Measurements from ENCODE around the gene GABRA4.

GABRA4 gene

GRCh38 chr4:46993075-46994006 is at the start of gene GABRA4:
TSS of gene GABRA4 (minus strand) at chr4:46993581. CDS start at chr4:46993424, 157 bp downstream.
- DNase-seq, result no peak

DNA sequence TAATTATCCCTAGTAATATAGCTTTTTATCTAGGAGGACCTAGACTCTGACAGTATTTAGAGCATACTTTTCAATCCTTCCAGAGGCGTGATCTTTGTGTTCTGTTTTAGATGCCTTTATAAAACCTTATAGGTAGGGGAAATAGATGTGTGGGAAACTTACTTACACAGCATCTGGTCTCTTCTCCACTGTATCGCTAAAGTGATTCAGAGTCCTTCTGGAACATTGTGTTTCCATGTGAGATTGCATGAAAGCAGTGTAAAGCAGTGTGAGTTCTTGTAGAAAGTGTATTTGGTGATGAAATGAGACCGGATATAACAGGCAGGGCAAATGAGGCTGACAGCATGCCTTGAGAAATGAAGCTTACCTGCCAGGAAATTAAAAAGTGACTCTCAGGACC is 47.4 kb upstream of the GABRA4 start:
- DNase-seq, result no peak

DNA sequence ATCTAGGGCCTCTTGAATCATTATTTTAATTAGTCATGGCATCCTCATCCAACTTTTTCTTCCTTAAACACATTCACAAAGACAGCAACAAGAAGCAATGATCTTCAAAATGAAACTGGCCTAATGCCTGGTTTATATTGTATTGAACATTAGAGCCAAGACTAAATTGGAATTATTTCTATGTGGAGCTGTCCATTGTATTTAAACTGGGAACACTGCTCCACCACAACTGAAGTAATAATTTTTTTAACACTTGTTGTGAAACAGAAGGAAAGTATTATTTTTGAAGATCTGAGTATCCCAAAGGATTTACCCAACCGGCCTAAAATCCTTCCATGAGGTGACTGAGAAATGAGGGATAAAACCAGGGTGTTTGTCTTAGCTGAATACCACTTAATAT is 44.9 kb upstream of the GABRA4 start:
- no peak for DNase-seq

- DNase-seq, result no peak
These were observed 39.2 kb upstream of the GABRA4 start for GRCh38 chr4:47032405-47033106.

DNA sequence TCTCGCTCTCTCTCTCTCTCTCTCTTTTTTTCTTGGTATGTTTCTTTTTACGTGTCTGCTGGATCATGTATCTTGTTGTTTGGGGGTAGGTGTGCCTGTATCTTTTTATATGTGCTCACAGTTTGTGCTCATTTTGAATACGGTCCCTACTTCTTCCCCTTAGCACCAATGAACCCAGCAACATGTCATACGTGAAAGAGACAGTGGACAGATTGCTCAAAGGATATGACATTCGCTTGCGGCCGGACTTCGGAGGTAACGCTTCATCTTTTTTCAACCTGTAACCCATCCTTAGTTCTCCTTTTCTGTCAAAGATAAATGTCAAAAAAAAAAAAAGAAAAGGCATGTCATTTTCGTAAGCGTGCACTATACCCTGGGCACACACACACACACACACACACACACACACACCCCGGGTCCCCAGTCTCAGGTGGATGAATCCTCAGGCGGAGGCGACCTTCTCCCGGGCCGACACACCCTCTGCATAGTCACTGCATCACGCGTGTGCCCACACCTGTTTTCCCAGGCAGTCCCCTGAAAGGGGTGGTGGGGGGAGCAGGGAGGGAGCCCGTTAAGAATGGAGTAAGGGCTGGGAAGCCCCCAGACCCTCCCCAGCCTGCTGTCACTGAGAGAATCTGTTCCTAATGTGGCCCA is 38.5 kb upstream of the GABRA4 start:
- no peak for DNase-seq

GRCh38 chr4:47031011-47031678 is 37.8 kb upstream of the GABRA4 start, which contains the start of gene GABRB1:
TSS of gene GABRB1 (plus strand) at chr4:47031567.
- DNase-seq, result no peak

- no peak for DNase-seq
These were observed 24.1 kb upstream of the GABRA4 start for GRCh38 chr4:47017494-47017893.

- DNase-seq, result no peak
These were observed 23.7 kb upstream of the GABRA4 start for GRCh38 chr4:47017081-47017480.

- DNase-seq, result no peak
These were observed 20.0 kb upstream of the GABRA4 start for GRCh38 chr4:47013373-47013772.

DNA sequence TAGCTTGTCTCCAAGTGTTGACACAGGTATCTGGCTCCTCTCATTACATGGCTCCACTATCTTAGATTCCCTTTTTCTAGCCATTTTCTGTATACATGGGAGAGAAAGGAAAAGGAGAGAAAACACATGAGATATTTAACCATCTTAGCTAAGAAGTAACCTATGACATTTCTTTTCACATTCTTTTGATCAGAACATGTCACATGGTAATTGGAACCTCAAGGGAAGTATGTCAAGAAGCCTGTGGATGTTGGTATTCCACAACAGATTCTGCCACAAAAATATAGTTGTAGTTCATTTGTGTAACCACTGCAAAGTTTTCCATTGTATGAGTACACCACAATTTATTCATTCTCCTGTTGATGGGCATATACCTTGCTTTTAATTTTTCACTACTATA is 19.3 kb upstream of the GABRA4 start:
- DNase-seq, result no peak

GRCh38 chr4:47010912-47011446 is 17.6 kb upstream of the GABRA4 start:
- DNase-seq, result no peak

DNA sequence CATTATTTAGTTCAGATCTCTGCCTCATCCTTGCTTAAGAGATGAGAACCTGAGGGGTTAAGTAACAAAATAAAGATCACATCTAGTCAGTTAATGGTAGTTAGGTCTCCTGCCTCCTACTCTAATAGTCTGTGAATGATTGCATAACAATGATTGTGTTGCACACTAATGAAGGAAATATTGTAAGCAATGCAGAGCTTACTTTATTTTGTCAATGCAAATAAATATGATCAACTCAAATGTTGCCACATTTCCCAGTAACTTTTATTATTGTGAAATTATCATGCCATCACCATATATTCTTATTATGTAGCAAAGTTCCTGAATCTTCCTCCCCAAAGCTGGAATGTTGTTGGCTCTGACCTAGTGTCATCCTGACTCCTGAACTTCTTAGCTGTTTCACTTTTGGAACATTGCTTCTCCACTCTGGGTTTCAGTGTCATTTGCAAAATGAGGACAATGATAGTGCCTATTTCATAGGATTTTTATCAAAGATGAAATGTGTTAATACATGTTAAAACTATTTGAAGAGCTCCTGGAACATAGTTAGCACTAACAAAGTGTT is 17.0 kb upstream of the GABRA4 start:
- DNase-seq, result no peak

GRCh38 chr4:47002580-47002979 is 9.2 kb upstream of the GABRA4 start:
- DNase-seq, result no peak

- no peak for DNase-seq
These were observed 7.0 kb upstream of the GABRA4 start for GRCh38 chr4:47000406-47000805.

GRCh38 chr4:46999566-46999965 is 6.2 kb upstream of the GABRA4 start:
- no peak for DNase-seq

DNA sequence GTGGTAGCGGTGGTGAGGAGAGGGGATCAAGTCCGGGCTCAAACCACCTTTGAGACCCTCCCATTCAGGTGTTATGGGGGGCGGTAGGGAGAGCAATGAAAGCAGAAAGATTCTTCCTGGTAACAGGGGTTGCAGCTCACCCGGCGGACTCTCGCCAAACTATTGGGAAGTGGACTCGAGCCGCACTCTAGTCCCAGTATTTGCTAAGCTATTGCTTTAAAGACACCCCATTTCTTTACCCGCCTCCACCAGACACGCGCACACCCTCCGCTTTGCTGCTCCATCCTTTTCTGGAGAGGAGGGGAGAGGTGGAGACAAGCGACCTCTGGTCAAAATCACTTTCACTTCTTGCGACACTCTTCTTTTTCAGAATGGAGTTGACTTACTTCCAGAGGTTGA is 625 bp upstream of the GABRA4 start:
- no peak for DNase-seq

- DNase-seq, result no peak
These were observed 1.0 kb downstream of the GABRA4 start for GRCh38 chr4:46992338-46992737.

GRCh38 chr4:46986922-46987638 is 6.3 kb downstream of the GABRA4 start:
- DNase-seq, result no peak

DNA sequence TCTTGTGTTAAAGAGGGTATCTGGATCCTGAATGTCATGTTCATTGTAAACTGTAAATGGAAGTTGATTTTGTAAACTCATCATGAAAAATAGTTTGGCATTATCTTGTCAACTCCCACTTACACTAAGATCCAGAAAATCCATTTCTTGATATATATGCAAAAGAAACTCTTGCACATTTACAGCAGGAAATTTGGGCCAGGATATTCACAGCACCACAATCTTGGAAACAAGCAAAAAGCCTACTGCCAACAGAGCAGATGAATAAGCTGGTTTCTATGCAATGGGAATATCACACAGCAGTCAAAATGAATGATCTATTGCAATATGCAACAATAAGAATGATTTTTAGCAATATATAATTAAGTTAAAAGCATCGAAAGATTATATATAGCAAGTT is 8.6 kb downstream of the GABRA4 start:
- no peak for DNase-seq

DNA sequence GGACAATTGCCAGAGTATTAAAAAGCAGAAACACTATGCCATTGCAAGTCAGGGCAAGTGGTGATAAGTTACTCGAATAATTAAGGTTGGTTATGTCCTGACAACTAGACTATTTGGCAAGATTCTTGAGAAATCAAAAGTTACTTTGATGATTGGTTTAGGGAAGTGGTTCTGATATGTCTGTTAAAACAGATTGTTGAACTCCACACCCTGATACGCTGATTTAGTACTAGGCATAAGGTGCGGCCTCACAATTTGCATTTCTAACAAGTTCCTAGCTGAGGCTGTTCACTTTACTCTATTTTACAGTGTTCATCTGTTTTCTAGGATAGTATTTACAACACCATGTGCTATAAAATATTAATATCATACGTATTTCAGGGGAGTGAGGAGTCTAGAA is 12.5 kb downstream of the GABRA4 start:
- no peak for DNase-seq

- no peak for DNase-seq
These were observed 13.7 kb downstream of the GABRA4 start for GRCh38 chr4:46979726-46980125.

GRCh38 chr4:46979283-46979682 is 14.1 kb downstream of the GABRA4 start:
- DNase-seq, result no peak
